Endothelial cell of umbilical vein (primary cell): Measurements from ENCODE around the gene HDAC10.

Experiments
- POLR2A ChIP-seq: IDR thresholded peaks from 2 replicates; pipeline ENCODE4 v1.6.1; 2012; ENCODE audit warnings: low read depth, mild to moderate bottlenecking, control low read depth, low read length
- POLR2AphosphoS5 ChIP-seq: IDR thresholded peaks from 2 replicates; pipeline ENCODE4 v1.6.1; 2012; ENCODE audit warnings: low read depth, mild to moderate bottlenecking, control low read depth, low read length, moderate library complexity; ENCODE audit not compliant: insufficient read depth
- TF ChIP-seq, protein P1 (sequence below), 2 donors: IDR thresholded peaks; 1 replicate in 1 of 2; 2 replicates in 1 of 2; pipeline ENCODE4 v1.5.1; 2011; ENCODE audit warnings: low read length in 2 of 2, mild to moderate bottlenecking in 2 of 2, moderate library complexity in 2 of 2, control low read depth in 1 of 2, inconsistent platforms in 1 of 2, low read depth in 1 of 2; ENCODE audit not compliant: insufficient read depth in 1 of 2; ENCODE audit errors: extremely low read depth in 1 of 2

DNA sequence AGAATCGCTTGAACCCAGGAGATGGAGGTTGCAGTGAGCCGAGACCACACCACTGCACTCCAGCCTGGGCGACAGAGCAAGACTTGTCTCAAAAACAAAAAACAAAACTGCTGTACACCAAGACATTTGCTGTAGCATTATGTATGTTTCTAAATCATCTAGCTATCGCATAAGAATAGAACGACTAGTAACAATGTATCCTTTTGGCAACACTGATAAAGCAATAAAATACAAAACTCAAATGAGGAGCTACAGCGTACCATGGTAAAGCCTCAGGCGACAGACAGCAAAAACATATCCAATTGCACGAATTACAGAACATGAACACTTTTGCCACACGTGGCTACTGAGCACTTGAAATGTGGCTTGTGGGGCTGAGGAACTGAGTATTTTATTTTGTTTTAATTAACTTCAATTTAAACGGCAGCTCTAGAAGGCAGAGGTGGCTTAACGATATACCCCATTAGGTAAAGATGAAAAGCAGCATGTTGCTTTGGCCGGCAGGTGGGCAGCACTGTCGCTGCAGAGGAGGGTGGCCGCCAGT lies 8.6 kb downstream of the HDAC10 start:
- TF ChIP-seq POLR2A: no peak
- no peak for TF ChIP-seq POLR2AphosphoS5
- TF ChIP-seq, protein P1, sequence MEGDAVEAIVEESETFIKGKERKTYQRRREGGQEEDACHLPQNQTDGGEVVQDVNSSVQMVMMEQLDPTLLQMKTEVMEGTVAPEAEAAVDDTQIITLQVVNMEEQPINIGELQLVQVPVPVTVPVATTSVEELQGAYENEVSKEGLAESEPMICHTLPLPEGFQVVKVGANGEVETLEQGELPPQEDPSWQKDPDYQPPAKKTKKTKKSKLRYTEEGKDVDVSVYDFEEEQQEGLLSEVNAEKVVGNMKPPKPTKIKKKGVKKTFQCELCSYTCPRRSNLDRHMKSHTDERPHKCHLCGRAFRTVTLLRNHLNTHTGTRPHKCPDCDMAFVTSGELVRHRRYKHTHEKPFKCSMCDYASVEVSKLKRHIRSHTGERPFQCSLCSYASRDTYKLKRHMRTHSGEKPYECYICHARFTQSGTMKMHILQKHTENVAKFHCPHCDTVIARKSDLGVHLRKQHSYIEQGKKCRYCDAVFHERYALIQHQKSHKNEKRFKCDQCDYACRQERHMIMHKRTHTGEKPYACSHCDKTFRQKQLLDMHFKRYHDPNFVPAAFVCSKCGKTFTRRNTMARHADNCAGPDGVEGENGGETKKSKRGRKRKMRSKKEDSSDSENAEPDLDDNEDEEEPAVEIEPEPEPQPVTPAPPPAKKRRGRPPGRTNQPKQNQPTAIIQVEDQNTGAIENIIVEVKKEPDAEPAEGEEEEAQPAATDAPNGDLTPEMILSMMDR (IDR thresholded peaks at IDR 0.05; ENCODE audit: extremely low read depth in 1 of 2, insufficient read depth in 1 of 2, low read depth in 1 of 2, low read length in 2 of 2): no peak
